H1 (cell line): ENCODE measurements around the gene AHDC1. TPM values are rescaled to one million over a fixed set of nuclear protein-coding genes. Genes with fewer than 3 reads are reported as not detected.

Source experiments
- CEBPB ChIP-seq: IDR thresholded peaks from 2 replicates; pipeline ENCODE4 v1.6.1; 2012; ENCODE audit warnings: low read depth, low read length
- EGR1 ChIP-seq: IDR thresholded peaks from 2 replicates; pipeline ENCODE4 v1.6.1; 2011; ENCODE audit warnings: low read depth, low read length, borderline replicate concordance
- RNF2 ChIP-seq: fragments of 200-900, 300-1000 bp; sonication (generic); IDR thresholded peaks from 2 replicates; pipeline ENCODE4 v1.7.1; 2016; ENCODE audit warnings: borderline replicate concordance, low read depth, mild to moderate bottlenecking, antibody characterized with exemption, low read length; ENCODE audit not compliant: poor library complexity, severe bottlenecking; ENCODE audit errors: missing control alignments
- ZNF274 ChIP-seq: IDR thresholded peaks from 2 replicates; pipeline ENCODE4 v1.7.0; 2012; ENCODE audit warnings: low read length, borderline replicate concordance; ENCODE audit errors: extremely low read depth
- polyA plus RNA-seq, 7 experiments: library from polyadenylated mRNA; depleted of rRNA in 3 of 7; stranded (reverse) in 5 of 7; unstranded in 2 of 7; fragments of >200 nt in 5 of 7; fragments of 200-250 nt in 2 of 7; gene quantifications; 1 replicate in 5 of 7; 2 replicates in 1 of 7; 4 replicates in 1 of 7; pipeline versions ENCODE4 v1.2.1 to v1.2.3, GENCODE V29; 2011 to 2013; ENCODE audit warnings: missing spikeins in 2 of 7, mixed read lengths in 2 of 7
- total RNA-seq: library from RNA; stranded (reverse); fragmentation: NEBNext Ultra II Directional; extraction: Animal tissue kit (Norgen Biotek cat#: 25700); gene quantifications from 2 replicates; pipeline ENCODE4 v1.2.1, GENCODE V29; 2021

The AHDC1 gene
- total and polyA plus RNA-seq, 2 of the 8 experiments (the other 6 are each of a cell fraction or from before 2014, with no cell fraction given): 4.4 to 35.1 TPM

DNA sequence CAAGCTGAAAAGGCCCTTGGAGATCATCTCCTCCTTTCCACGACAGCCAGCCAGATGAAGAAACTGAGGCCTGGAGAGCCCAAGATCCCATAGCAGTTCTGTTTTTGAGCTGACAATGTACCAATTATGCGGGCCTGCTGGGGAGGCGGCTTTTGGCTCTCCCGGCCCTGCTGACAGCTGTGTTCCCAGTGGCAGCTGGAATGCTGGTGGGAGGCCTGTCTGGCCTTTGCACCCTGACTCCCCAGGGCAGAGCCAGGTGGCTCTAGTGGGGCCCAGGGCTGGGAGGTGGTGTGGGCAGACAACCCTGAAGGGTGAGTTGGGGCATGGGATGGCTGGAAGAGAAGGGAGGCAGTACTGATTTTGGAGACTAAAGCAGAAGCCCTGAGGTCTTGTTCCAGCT, 83.3 kb downstream of the AHDC1 start (continued):
- TF ChIP-seq CEBPB (no peak), EGR1 (no peak), RNF2 (no peak), ZNF274 (no peak)
